ENCODE data around the gene TRIM40. TPM values are rescaled to one million over a fixed set of nuclear protein-coding genes. Genes with fewer than 3 reads are reported as not detected.

The TRIM40 gene
- polyA plus RNA-seq, 1 experiment = not detected

GRCh38 chr6:30143780-30144179 lies 7.8 kb downstream of the TRIM40 start:
- no peak overlapping the region for H3K4me3 ChIP-seq (ENCODE audit: low read depth, low read length)
- H3K36me3 ChIP-seq (ENCODE audit: control insufficient read depth, insufficient read depth, low read length) = no peaks in the 10 kb centered on the region
- CTCF ChIA-PET = interaction anchor here (1.0 to 3.4 kb wide), 2 partner anchors 12 to 40 kb away, joined by 4 to 21 read pairs; no protein-coding TSS in a partner anchor
- DNase-seq (ENCODE audit: low read depth) = no peak
- TF ChIP-seq CTCF (IDR thresholded peaks at IDR 0.05; ENCODE audit: insufficient read depth, low read depth, low read length) = no peak
- H3K27me3 ChIP-seq (ENCODE audit: control insufficient read depth, insufficient read depth, low read length) = peaks cover 12% of the 10 kb centered on the region
- POLR2A ChIA-PET = interaction anchor here (0.6 kb wide), 1 partner anchor 105 kb away, joined by 3 read pairs; no protein-coding TSS in a partner anchor

- H3K4me3 ChIP-seq (ENCODE audit: low read depth, low read length) = no peak overlapping the region
- H3K27me3 ChIP-seq (ENCODE audit: control insufficient read depth, insufficient read depth, low read length) = peaks cover 12% of the 10 kb centered on the region
- POLR2A ChIA-PET = no interaction called here
- H3K36me3 ChIP-seq (ENCODE audit: control insufficient read depth, insufficient read depth, low read length) = no peaks in the 10 kb centered on the region
- CTCF ChIA-PET = interaction anchor here (1.0 to 3.4 kb wide), 2 partner anchors 10 to 13 kb away, joined by 3 to 21 read pairs; no protein-coding TSS in a partner anchor
- TF ChIP-seq CTCF (IDR thresholded peaks at IDR 0.05; ENCODE audit: insufficient read depth, low read depth, low read length) = no peak
- DNase-seq (ENCODE audit: low read depth) = no peak
These were observed 8.9 kb downstream of the TRIM40 start for GRCh38 chr6:30144811-30145210.

GRCh38 chr6:30145818-30146217 lies 9.9 kb downstream of the TRIM40 start:
- CTCF ChIA-PET = interaction anchor here (1.0 to 3.4 kb wide), 2 partner anchors 12 to 14 kb away, joined by 3 to 21 read pairs; no protein-coding TSS in a partner anchor
- Histone ChIP-seq H3K27me3 (ENCODE audit: control insufficient read depth, insufficient read depth, low read length) (peaks cover 12% of the 10 kb centered on the region), H3K36me3 (ENCODE audit: control insufficient read depth, insufficient read depth, low read length) (no peaks in the 10 kb centered on the region), H3K4me3 (ENCODE audit: low read depth, low read length) (no peak overlapping the region)
- POLR2A ChIA-PET = no interaction called here
- no peak for TF ChIP-seq CTCF (IDR thresholded peaks at IDR 0.05; ENCODE audit: insufficient read depth, low read depth, low read length)
- no peak for DNase-seq (ENCODE audit: low read depth)

- no peak overlapping the region for H3K4me3 ChIP-seq (ENCODE audit: low read depth, low read length)
- CTCF ChIA-PET = interaction anchor here (2.8 kb wide), 1 partner anchor 16 kb away, joined by 15 read pairs; no protein-coding TSS in a partner anchor
- H3K36me3 ChIP-seq (ENCODE audit: control insufficient read depth, insufficient read depth, low read length) = no peaks in the 10 kb centered on the region
- TF ChIP-seq CTCF (IDR thresholded peaks at IDR 0.05; ENCODE audit: insufficient read depth, low read depth, low read length) = no peak
- peaks cover 10% of the 10 kb centered on the region for H3K27me3 ChIP-seq (ENCODE audit: control insufficient read depth, insufficient read depth, low read length)
- POLR2A ChIA-PET = no interaction called here
- no peak for DNase-seq (ENCODE audit: low read depth)
These were observed 11.2 kb downstream of the TRIM40 start for GRCh38 chr6:30147096-30147495.

- H3K36me3 ChIP-seq (ENCODE audit: control insufficient read depth, insufficient read depth, low read length) = no peaks in the 10 kb centered on the region
- H3K4me3 ChIP-seq (ENCODE audit: low read depth, low read length) = no peak overlapping the region
- CTCF ChIA-PET = interaction anchor here (2.8 kb wide), 1 partner anchor 18 kb away, joined by 15 read pairs; no protein-coding TSS in a partner anchor
- peaks cover 5% of the 10 kb centered on the region for H3K27me3 ChIP-seq (ENCODE audit: control insufficient read depth, insufficient read depth, low read length)
- DNase-seq (ENCODE audit: low read depth) = no peak
- POLR2A ChIA-PET = no interaction called here
- TF ChIP-seq CTCF (IDR thresholded peaks at IDR 0.05; ENCODE audit: insufficient read depth, low read depth, low read length) = no peak
These were observed 13.3 kb downstream of the TRIM40 start for GRCh38 chr6:30149234-30149633.

Measured in BJ (cell line).